Measurements from ENCODE around the gene C3orf70. TPM values are rescaled to one million over a fixed set of nuclear protein-coding genes. Genes with fewer than 3 reads are reported as not detected.

C3orf70 gene
- total RNA-seq, 2 donors from 2014 or later = 38.5 to 46.1 TPM

DNA sequence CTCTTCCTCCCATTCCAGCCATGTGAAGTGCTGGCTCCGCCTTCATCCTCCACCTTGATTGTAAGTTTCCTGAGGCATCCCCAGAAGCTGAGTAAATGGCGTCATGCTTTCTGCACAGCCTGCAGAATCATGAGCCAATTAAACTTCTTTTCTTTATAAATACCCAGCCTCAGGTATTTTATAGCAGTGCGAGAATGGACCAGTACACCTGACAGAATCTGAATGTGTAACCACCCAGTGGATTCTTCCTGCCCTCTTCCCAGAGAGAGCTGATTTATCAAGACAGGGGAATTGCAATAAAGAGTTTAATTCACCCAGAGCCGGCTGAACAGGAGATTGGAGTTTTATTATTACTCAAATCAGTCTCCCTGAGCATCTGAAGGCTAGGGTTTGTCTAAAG lies 86.6 kb downstream of the C3orf70 start:
- intact Hi-C loops (cut with DNase I) = no loop called here

DNA sequence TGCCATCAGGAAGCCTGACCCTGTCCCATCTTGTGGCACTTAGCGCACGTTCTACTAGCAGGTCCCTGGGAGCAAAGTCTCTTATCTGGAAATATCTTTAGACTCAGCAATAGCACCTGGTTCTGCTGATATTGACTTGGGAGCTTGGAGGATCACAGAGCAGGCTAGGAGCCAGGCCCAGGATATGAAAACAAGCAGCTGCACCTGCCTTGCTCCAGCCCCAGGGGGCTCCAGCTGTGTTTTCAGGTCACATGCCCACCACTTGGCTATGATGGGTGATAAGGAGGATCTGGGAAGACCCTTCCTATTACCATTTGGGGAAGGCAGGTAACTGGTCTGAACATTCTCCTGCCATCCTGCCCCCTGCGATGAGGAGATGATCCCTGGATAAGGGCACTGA lies 87.8 kb downstream of the C3orf70 start:
- intact Hi-C loops (cut with DNase I) = no loop called here
- no peak for DNase-seq (ENCODE audit: low spot score)

More for the DNA sequence above, 86.6 kb downstream of the C3orf70 start:
- DNase-seq (ENCODE audit: low spot score) = no peak

DNA sequence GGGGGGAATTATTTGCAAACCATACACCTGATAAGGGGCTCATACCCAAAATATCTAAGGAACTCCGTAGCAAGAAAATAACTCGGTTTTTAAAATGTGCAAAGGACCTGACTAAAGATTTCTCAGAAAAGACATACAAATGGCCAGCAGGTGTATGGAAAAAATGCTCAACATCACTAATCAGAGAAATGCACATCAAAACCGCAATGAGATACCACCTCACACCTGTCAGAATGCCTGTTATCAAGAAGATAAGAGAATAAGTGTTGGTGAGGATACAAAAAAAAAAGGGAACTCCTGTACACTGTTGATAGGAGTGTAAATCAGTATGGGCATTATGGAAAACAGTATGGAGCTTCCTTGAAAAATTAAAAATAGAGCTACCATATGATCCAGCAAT lies 89.4 kb downstream of the C3orf70 start:
- intact Hi-C loops (cut with DNase I) = no loop called here
- DNase-seq (ENCODE audit: low spot score) = no peak

DNA sequence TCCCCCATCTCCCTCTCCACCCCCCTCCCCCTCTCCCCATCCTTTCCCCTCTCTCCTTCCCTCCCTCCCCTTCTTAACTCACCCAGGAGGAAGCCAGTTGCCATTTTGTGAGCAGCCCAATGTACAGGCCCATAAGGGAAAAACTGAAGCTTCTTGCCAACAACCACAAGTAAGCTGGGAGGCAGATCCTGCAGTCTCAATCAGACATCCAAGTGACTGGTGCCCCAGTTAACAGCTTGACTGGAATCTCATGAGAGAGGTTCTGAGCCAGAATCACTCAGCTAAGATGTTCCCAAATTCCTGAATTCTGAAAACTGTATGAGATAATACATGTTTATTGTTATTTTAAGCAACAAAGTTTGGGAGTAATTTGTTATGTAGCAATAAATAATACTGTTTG lies 90.7 kb downstream of the C3orf70 start:
- no peak for DNase-seq (ENCODE audit: low spot score)
- intact Hi-C loops (cut with DNase I) = no loop called here

DNA sequence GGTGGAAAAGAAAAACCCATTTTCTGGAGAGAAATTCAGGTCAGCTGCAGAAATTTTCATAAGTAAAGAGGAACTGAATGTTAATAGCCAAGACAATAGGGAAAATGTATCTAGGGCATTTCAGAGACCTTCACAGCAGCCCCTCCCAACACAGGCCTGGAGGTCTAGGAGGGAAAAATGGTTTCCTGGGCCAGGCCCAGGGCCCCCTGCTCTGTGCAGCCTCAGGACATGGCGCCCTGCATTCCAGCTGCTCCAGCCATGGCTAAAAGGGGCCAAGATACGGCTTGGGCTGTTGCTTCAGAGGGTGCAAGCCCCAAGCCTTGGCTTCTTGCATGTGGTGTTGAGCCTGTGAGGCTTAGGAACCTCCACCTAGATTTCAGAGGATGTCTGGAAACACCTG lies 92.2 kb downstream of the C3orf70 start:
- DNase-seq (ENCODE audit: low spot score) = no peak
- intact Hi-C loops (cut with DNase I) = no loop called here

DNA sequence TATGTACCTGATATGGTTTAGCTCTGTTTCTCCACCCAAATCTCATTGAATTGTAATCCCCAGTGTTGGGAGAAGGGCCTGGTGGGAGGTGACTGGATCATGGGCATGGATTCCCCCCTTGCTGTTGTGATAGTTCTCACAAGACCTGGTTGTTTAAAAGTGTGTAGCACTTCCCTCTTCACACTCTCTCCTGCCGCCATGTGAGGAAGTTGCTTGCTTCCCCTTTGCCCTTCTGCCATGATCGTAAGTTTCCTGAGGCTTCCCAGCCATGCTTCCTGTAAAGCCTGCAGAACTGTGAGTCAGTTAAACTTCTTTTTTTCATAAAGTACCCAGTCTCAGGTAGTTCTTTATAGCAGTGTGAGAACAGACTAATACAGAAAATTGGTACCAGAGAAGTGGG lies 93.1 kb downstream of the C3orf70 start:
- intact Hi-C loops (cut with DNase I) = no loop called here
- DNase-seq (ENCODE audit: low spot score) = no peak

GRCh38 chr3:185058796-185059195 lies 94.1 kb downstream of the C3orf70 start:
- no peak for DNase-seq (ENCODE audit: low spot score)
- intact Hi-C loops (cut with DNase I) = no loop called here

GRCh38 chr3:185057829-185058228 lies 95.0 kb downstream of the C3orf70 start:
- DNase-seq (ENCODE audit: low spot score) = no peak
- intact Hi-C loops (cut with DNase I) = no loop called here

GRCh38 chr3:185056908-185057307 lies 96.0 kb downstream of the C3orf70 start:
- intact Hi-C loops (cut with DNase I) = no loop called here
- DNase-seq (ENCODE audit: low spot score) = no peak

GRCh38 chr3:185052631-185053030 lies 100.2 kb downstream of the C3orf70 start:
- DNase-seq (ENCODE audit: low spot score) = no peak
- intact Hi-C loops (cut with DNase I) = no loop called here

DNA sequence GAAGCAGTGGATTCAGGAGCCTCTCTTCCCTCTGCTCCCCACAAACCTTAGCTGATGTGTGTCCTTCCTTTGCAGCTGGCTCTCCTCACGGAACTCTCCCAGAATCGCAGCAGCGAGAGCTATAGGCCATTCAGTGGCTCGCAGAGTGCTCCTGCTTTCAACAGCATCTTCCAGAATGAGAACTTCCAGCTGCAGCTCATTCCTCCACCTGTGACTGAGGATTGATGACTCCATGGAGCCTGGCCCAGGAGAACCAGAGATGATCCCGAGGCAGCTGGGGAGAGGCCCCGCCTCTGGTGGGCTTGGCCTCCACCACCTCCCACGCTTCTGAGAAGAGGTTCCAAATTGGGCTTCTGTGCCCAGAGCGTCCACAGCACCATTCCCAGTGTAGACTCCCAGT lies 101.1 kb downstream of the C3orf70 start:
- intact Hi-C loops (cut with DNase I) = no loop called here

GRCh38 chr3:185049710-185050109 lies 103.2 kb downstream of the C3orf70 start:
- DNase-seq (ENCODE audit: low spot score) = no peak
- intact Hi-C loops (cut with DNase I) = no loop called here

More for the DNA sequence above, 101.1 kb downstream of the C3orf70 start:
- DNase-seq (ENCODE audit: low spot score) = no peak

DNA sequence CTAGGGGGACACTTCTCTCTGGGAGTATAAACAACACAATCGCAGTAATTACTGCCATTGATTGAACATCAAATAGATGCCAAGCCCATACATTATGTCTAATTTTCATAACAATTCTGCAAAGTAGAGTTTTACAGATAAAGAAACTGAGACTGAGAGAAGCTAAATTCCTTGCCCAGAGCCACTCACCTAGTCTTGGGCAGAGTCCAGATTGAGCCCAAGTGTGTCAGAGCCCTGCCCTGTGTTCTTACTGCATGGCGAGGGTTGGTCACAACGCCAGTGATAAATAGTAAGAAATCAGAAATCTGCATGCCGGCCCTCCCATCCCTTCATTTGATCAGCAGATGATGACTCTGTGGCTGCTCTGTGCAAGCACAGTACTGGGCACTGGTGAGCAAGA lies 106.3 kb downstream of the C3orf70 start:
- no peak for DNase-seq (ENCODE audit: low spot score)
- intact Hi-C loops (cut with DNase I) = no loop called here

DNA sequence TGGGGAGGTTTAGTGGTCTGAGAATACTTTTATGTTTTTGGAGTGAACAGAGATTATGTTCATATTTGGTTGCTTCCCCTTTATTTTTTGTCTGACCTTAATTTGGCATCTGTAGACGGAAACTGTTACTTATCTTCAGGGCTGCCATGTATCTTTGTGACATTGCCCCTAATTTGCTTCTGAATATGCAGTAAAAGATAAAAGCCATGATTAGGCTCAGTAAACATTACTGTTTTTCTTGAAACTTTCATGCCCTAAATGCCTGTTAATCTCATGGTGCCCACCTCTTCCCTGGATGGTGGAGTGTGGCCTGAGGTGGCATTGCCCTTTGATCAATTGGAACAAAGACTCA lies 106.7 kb downstream of the C3orf70 start:
- intact Hi-C loops (cut with DNase I) = no loop called here
- no peak for DNase-seq (ENCODE audit: low spot score)

DNA sequence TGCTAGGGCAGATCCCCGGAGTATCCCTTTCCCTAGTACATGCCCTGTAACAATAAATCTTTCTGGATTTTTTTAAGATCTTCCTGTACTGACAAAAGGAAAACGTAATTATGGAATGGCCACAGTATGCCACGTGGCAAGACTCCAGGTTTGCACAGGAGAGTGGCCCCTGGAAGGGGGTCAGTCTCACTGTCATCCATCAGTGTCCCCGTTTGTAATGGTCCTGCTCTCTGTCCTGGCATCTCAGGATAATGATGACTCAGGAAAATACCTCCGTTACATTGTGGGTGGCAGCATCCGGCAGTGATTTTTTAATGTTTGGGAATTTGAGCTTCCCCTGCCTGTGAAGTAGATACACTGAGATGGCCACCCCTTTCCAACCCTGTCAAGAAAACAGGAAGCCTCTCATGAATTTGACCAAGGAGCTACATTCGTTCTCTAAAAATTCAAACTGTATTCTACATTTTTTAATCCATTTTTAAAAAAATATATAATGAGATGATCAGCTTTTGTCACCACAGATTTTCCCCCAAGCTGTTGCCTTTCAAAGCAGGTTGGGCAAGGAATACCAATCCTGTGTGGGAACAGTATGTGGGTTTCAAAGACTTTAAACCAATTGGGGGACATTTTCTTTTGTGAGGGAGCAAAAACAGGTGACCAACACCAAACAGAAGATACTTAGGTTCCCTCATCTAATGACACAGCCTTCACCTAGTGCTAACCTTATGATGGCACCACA lies 110.4 kb downstream of the C3orf70 start:
- no peak for DNase-seq (ENCODE audit: low spot score)
- intact Hi-C loops (cut with DNase I) = no loop called here

DNA sequence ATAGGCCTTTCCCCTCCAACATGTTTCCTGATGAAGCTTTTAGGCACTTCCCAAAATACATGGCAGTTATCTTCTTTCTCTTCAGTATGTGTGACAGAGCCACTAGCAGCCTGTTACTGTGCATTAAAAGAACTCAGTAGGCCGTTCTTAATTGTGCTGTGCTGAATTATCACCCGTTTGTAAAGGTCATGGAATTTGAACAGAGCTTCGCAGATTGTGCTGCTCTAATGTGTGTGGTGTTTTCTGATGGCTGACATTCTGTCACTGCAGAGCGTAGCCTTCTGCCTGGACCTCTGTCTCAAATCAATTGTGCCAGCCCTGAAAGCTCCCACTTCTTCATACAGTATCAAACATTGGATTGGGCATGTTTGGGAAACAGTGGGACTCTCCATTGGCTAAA lies 111.3 kb downstream of the C3orf70 start:
- no peak for DNase-seq (ENCODE audit: low spot score)
- intact Hi-C loops (cut with DNase I) = no loop called here

DNA sequence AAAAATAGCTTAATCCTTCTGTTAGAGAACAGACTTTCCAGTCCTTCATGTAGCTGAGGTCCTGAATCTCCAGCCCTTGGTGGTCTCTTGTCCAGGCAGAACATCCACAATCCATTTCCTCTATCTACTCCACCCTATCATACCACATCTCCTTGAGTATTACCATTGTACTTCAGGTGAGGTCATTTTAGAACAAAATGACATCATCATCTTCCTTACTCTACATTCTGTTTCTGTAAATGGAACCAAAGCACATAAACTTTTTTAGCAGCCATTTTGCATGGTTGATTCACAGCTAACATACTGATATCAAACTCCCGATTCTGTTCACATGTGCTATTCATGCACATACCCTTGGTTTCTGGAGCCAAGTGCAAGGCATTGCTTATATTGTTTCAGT lies 112.4 kb downstream of the C3orf70 start:
- DNase-seq (ENCODE audit: low spot score) = no peak
- intact Hi-C loops (cut with DNase I) = no loop called here

- no peak for DNase-seq (ENCODE audit: low spot score)
- intact Hi-C loops (cut with DNase I) = no loop called here
Measured at GRCh38 chr3:185037801-185038200, 115.1 kb downstream of the C3orf70 start.

DNA sequence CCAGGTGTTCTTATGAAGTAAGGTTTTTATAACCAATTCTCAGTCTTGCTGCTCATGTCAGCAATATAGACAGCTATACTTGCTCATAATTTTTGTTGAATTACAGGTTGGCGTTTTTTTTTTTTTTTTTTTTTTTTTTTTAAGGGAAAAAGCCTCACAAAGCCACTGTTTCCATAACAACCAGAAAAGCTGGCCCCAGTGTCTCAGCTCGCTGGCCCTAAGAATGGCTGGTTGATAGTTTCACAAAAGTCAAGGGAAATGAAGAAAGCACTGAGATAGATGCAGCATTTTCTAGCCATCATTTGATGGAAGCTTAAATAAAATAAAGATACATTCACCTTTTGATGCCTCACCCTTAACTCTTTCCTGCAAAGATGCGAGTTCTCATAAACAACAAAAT lies 121.9 kb downstream of the C3orf70 start:
- no peak for DNase-seq (ENCODE audit: low spot score)
- intact Hi-C loops (cut with DNase I) = no loop called here

DNA sequence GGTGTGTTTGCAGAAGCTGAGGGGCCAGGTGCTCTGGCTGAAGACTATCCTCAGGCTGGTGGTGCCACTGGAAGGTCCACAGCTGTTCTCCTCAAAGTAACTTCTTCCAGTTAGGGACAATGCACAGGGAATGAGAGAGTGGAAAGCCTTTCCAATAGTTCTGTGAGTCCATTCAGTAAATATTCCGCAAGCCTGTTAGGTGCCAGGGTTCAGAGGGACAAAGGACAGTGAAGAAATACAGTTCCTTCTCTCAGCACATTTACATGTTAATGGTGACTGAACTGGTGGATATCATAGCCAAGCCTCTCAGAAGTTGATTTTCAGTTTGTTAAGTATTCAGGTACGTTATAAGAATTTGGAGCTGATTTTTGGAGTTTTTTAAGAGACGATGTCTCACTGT lies 122.5 kb downstream of the C3orf70 start:
- intact Hi-C loops (cut with DNase I) = no loop called here
- DNase-seq (ENCODE audit: low spot score) = no peak

DNA sequence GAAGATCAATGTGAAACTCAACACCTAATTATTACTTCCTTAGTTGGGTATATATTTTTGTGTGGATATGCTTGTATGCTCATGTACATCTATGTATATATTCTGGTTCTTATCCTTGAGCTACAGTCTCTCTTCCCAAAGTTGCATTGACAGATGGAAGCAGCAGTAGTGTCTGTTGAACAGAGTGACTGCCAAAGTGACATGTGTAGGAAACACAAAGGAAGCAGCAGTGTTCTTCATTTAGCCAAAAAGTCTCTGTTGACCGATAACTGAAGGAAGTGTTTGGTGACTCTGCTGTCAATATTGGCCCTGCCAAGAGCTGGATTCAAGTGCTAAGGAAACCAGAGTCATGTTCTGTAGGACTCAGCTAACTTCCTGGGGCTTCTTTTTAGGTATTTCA lies 123.8 kb downstream of the C3orf70 start:
- intact Hi-C loops (cut with DNase I) = no loop called here

DNA sequence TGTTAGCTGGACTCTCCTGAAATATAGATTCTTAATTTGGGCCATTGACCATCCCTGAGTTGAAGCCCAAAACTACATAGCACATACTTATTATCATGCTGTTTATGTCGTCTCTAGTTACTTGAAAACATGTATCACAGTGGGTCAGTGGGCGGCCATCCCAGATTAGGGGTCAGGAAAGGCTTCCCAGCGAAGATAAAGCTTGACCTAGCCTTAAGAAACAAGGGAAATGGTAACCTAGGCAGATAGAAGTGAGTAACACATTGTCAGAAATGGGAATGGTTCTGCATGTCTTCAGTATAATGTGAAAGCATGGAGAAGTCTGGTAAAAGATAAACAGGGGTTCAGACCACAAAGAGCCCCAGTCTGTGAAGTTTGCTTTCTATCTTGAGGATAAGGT lies 124.7 kb downstream of the C3orf70 start:
- DNase-seq (ENCODE audit: low spot score) = no peak

More for the DNA sequence above, 123.8 kb downstream of the C3orf70 start:
- no peak for DNase-seq (ENCODE audit: low spot score)

More for the DNA sequence above, 124.7 kb downstream of the C3orf70 start:
- intact Hi-C loops (cut with DNase I) = no loop called here

All from posterior vena cava (tissue), 2 donors.